H9 (cell line): Measurements from ENCODE around the gene SPAG17. TPM values are rescaled to one million over a fixed set of nuclear protein-coding genes. Genes with fewer than 3 reads are reported as not detected.

ENCODE experiments used
- DNase-seq: peaks from one replicate; pipeline ENCODE4 v3.0.0-alpha.2; 2017
- H2AFZ ChIP-seq: one replicate; pipeline ENCODE4 v1.6.1; 2013; ENCODE audit warnings: mild to moderate bottlenecking, low read length, control low read depth, moderate library complexity
- H2AK5ac ChIP-seq: 2 replicates; pipeline ENCODE4 v1.6.1; 2013; ENCODE audit warnings: low read length, control low read depth, mixed read lengths; ENCODE audit not compliant: insufficient read length
- H2BK120ac ChIP-seq: one replicate; pipeline ENCODE4 v1.6.1; 2013; ENCODE audit warnings: low read depth, mild to moderate bottlenecking, low read length, control low read depth, inconsistent platforms; ENCODE audit not compliant: poor library complexity, severe bottlenecking
- H2BK12ac ChIP-seq: 2 replicates; pipeline ENCODE4 v1.6.1; 2013; ENCODE audit warnings: low read length, control low read depth, mixed read lengths, low read depth; ENCODE audit not compliant: insufficient read length
- H2BK15ac ChIP-seq: 2 replicates; pipeline ENCODE4 v1.6.1; 2013; ENCODE audit warnings: low read depth, low read length, control low read depth
- H2BK20ac ChIP-seq: one replicate; pipeline ENCODE4 v1.6.1; 2013; ENCODE audit warnings: low read depth, mild to moderate bottlenecking, low read length, control low read depth, inconsistent platforms; ENCODE audit not compliant: poor library complexity, severe bottlenecking
- H2BK5ac ChIP-seq: 2 replicates; pipeline ENCODE4 v1.6.1; 2013; ENCODE audit warnings: low read length, control low read depth, mixed read lengths; ENCODE audit not compliant: insufficient read length
- H3K14ac ChIP-seq: 2 replicates; pipeline ENCODE4 v1.6.1; 2013; ENCODE audit warnings: low read length, control low read depth; ENCODE audit not compliant: insufficient read depth
- H3K18ac ChIP-seq: 2 replicates; pipeline ENCODE4 v1.6.1; 2013; ENCODE audit warnings: low read depth, mild to moderate bottlenecking, mixed read lengths, low read length, control low read depth; ENCODE audit not compliant: insufficient read length
- H3K23ac ChIP-seq: 2 replicates; pipeline ENCODE4 v1.6.1; 2013; ENCODE audit warnings: low read length, control low read depth, mixed read lengths, low read depth; ENCODE audit not compliant: insufficient read length
- H3K23me2 ChIP-seq: 2 replicates; pipeline ENCODE4 v1.6.1; 2013; ENCODE audit warnings: low read depth, mild to moderate bottlenecking, mixed read lengths, low read length, control low read depth; ENCODE audit not compliant: insufficient read length, poor library complexity, severe bottlenecking
- H3K27ac ChIP-seq: 2 replicates; pipeline ENCODE4 v1.5.1; 2013; ENCODE audit warnings: low read length, control low read depth, mixed read lengths, low read depth; ENCODE audit not compliant: insufficient read length
- H3K27me3 ChIP-seq: 2 replicates; pipeline ENCODE4 v1.6.1; 2013; ENCODE audit warnings: low read length, control low read depth, inconsistent platforms; ENCODE audit not compliant: insufficient read depth
- H3K4ac ChIP-seq: 2 replicates; pipeline ENCODE4 v1.6.1; 2013; ENCODE audit warnings: low read depth, mild to moderate bottlenecking, control low read depth, inconsistent platforms, low read length, moderate library complexity
- H3K4me1 ChIP-seq: 2 replicates; pipeline ENCODE4 v1.6.1; 2013; ENCODE audit warnings: low read length, control low read depth, inconsistent platforms; ENCODE audit not compliant: insufficient read depth
- H3K4me2 ChIP-seq: 2 replicates; pipeline ENCODE4 v1.6.1; 2013; ENCODE audit warnings: low read length, control low read depth, mixed read lengths; ENCODE audit not compliant: insufficient read length, insufficient read depth
- H3K56ac ChIP-seq: 2 replicates; pipeline ENCODE4 v1.6.1; 2013; ENCODE audit warnings: low read depth, mild to moderate bottlenecking, mixed read lengths, low read length, control low read depth; ENCODE audit not compliant: insufficient read length
- H3K79me1 ChIP-seq: 2 replicates; pipeline ENCODE4 v1.6.1; 2013; ENCODE audit warnings: low read depth, mild to moderate bottlenecking, moderate library complexity, low read length, control low read depth, inconsistent platforms; ENCODE audit not compliant: insufficient read depth, poor library complexity, severe bottlenecking
- H3K79me2 ChIP-seq: 2 replicates; pipeline ENCODE4 v1.6.1; 2013; ENCODE audit warnings: low read length, control low read depth, inconsistent platforms; ENCODE audit not compliant: insufficient read depth
- H3K9ac ChIP-seq: 2 replicates; pipeline ENCODE4 v1.6.1; 2013; ENCODE audit warnings: low read length, control low read depth, mixed read lengths; ENCODE audit not compliant: insufficient read length; ENCODE audit errors: extremely low read depth
- H3K9me3 ChIP-seq: one replicate; pipeline ENCODE4 v1.6.1; 2013; ENCODE audit warnings: low read depth, low read length, inconsistent platforms; ENCODE audit not compliant: control insufficient read depth
- H3T11ph ChIP-seq: one replicate; pipeline ENCODE4 v1.6.1; 2013; ENCODE audit warnings: mild to moderate bottlenecking, low read length, control low read depth, inconsistent platforms
- H4K20me1 ChIP-seq: one replicate; pipeline ENCODE4 v1.6.1; 2013; ENCODE audit not compliant: control insufficient read depth, insufficient read length, insufficient read depth
- H4K5ac ChIP-seq: 2 replicates; pipeline ENCODE4 v1.6.1; 2013; ENCODE audit warnings: low read depth, mild to moderate bottlenecking, mixed read lengths, low read length, control low read depth; ENCODE audit not compliant: insufficient read length
- H4K8ac ChIP-seq: replicated peaks from 2 replicates; pipeline ENCODE4 v1.6.1; 2013; ENCODE audit warnings: low read length, control low read depth, mixed read lengths, low read depth; ENCODE audit not compliant: insufficient read length
- H4K91ac ChIP-seq: 2 replicates; pipeline ENCODE4 v1.6.1; 2013; ENCODE audit warnings: low read depth, mild to moderate bottlenecking, moderate library complexity, mixed read lengths, low read length, control low read depth; ENCODE audit not compliant: insufficient read length
- H3K27ac Mint-ChIP-seq, 3 experiments: 2 replicates in 2 of 3; 3 replicates in 1 of 3; pipeline ENCODE4 v1.8.0; 2020 to 2021; ENCODE audit warnings: mixed read lengths in 3 of 3, mild to moderate bottlenecking in 1 of 3, moderate library complexity in 1 of 3
- H3K27me3 Mint-ChIP-seq: 2 replicates; pipeline ENCODE4 v1.8.0; 2021; ENCODE audit warnings: low read depth, mild to moderate bottlenecking, moderate library complexity, mixed read lengths
- H3K36me3 Mint-ChIP-seq, 3 experiments: 2 replicates in 2 of 3; 3 replicates in 1 of 3; pipeline ENCODE4 v1.8.0; 2020 to 2021; ENCODE audit warnings: low read depth in 3 of 3, mixed read lengths in 3 of 3; ENCODE audit not compliant: insufficient read depth in 1 of 3
- H3K4me1 Mint-ChIP-seq, 2 experiments: 2 replicates each; pipeline ENCODE4 v1.8.0; 2020; ENCODE audit warnings: mixed read lengths in 2 of 2
- H3K4me3 Mint-ChIP-seq, 2 experiments: 2 replicates in 1 of 2; 3 replicates in 1 of 2; pipeline ENCODE4 v1.8.0; 2020 to 2021; ENCODE audit warnings: mild to moderate bottlenecking in 2 of 2, mixed read lengths in 2 of 2, moderate library complexity in 1 of 2
- H3K9me3 Mint-ChIP-seq, 2 experiments: 2 replicates in 1 of 2; 3 replicates in 1 of 2; pipeline ENCODE4 v1.8.0; 2020; ENCODE audit warnings: mild to moderate bottlenecking in 2 of 2, mixed read lengths in 2 of 2, moderate library complexity in 1 of 2
- WGBS: extraction: QIAGEN DNeasy Blood & Tissue Kit; methylation state at CpG from one replicate; pipeline ENCODE4 v1.1.7; 2013; ENCODE audit warnings: missing lambda C conversion rate, low lambda C conversion rate, mixed read lengths; ENCODE audit not compliant: insufficient read length; ENCODE audit errors: extremely low coverage; 5-methylcytosine and 5-hydroxymethylcytosine counted together
- total RNA-seq: library from RNA; stranded (reverse); gene quantifications from 2 replicates; pipeline ENCODE4 v1.2.1, GENCODE V29; 2021
- TF ChIP-seq, protein P1 (sequence below): fragments of 200-600 bp; sonication (generic); conservative IDR thresholded peaks from 3 replicates; pipeline ENCODE4 v1.8.0; 2021; ENCODE audit warnings: antibody characterized with exemption, mild to moderate bottlenecking

SPAG17 gene
- total RNA-seq, 1 experiment from 2014 or later, result 0.37 TPM

DNA sequence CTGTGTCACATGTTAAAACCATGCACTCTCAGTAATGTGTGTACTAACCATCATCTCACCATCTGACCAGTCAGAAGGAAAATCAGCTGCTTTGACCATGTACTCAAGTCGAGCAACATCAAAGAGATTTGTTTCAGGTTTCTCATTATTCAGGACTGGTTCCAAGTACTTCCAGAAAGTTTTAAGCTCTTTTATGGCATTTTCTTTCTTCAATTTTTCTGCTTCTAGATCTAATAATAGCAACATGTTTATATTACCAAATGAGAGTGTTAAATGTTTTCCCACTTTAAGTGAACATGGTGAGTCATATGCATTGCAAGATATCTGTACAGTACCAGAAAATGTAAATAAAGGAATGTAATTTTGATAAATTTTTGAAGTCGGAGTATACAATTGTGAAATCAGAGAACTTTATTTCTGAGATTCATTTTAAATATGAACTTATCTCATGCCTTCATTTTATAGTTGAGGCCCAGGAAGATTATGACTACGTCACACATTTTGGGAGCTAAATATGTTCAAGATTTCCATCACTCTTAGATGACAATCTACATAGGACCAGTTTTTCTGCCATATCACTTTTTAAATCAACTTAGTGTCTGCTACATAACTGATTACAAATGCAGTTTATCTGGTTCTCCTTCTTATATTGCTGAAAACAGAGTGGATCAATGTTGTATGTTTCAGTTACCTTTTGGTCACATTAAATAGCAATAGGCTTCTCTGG lies 87.2 kb downstream of the SPAG17 start:
- Histone ChIP-seq H2BK15ac (no peak overlapping the region), H2AK5ac (no peak overlapping the region), H3K27me3 (no peaks in the 10 kb centered on the region), H4K8ac (no peak overlapping the region), H3K23ac (no peak overlapping the region), H3K18ac (no peak overlapping the region), H3K79me1 (no peaks in the 10 kb centered on the region), H3K14ac (no peak overlapping the region), H4K91ac (no peak overlapping the region), H2BK120ac (no peak overlapping the region), H3K79me2 (no peaks in the 10 kb centered on the region), H4K5ac (no peak overlapping the region), H3K9ac (no peak overlapping the region), H3K27ac (no peak overlapping the region), H2BK5ac (no peak overlapping the region), H2AFZ (no peak overlapping the region), H4K20me1 (no peaks in the 10 kb centered on the region), H2BK20ac (no peak overlapping the region), H3K4me1 (no peaks in the 10 kb centered on the region; the same call in 1 of the 2 replicates), H2BK12ac (no peak overlapping the region), H3K9me3 (no peaks in the 10 kb centered on the region), H3K56ac (no peak overlapping the region), H3T11ph (no peak overlapping the region), H3K23me2 (no peaks in the 10 kb centered on the region), H3K4me2 (no peak overlapping the region), H3K4ac (no peak overlapping the region)
- Mint-ChIP-seq H3K27ac (no peak overlapping the region), H3K9me3 (no peaks in the 10 kb centered on the region), H3K36me3 (no peaks in the 10 kb centered on the region), H3K27me3 (no peaks in the 10 kb centered on the region), H3K4me1 (peaks cover 3 to 6% of the 10 kb centered on the region in 2 experiments; a peak in 3 of 4 replicates), H3K4me3 (no peak overlapping the region)
- TF ChIP-seq, protein P1, sequence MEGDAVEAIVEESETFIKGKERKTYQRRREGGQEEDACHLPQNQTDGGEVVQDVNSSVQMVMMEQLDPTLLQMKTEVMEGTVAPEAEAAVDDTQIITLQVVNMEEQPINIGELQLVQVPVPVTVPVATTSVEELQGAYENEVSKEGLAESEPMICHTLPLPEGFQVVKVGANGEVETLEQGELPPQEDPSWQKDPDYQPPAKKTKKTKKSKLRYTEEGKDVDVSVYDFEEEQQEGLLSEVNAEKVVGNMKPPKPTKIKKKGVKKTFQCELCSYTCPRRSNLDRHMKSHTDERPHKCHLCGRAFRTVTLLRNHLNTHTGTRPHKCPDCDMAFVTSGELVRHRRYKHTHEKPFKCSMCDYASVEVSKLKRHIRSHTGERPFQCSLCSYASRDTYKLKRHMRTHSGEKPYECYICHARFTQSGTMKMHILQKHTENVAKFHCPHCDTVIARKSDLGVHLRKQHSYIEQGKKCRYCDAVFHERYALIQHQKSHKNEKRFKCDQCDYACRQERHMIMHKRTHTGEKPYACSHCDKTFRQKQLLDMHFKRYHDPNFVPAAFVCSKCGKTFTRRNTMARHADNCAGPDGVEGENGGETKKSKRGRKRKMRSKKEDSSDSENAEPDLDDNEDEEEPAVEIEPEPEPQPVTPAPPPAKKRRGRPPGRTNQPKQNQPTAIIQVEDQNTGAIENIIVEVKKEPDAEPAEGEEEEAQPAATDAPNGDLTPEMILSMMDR, result no peak
- DNase-seq, result no peak
- 100% methylated on average over 1 of the region's 3 CpGs for whole genome bisulfite sequencing
